HG02588 (cell line): ENCODE data around the gene COX4I1.

Experiments used
- ATAC-seq: cut with Tn5 transposase; IDR thresholded peaks from one replicate; pipeline ENCODE4 v1.9.1; 2021; ENCODE audit warnings: mild to moderate bottlenecking, moderate library complexity; ENCODE audit not compliant: unreplicated experiment

The COX4I1 gene

DNA sequence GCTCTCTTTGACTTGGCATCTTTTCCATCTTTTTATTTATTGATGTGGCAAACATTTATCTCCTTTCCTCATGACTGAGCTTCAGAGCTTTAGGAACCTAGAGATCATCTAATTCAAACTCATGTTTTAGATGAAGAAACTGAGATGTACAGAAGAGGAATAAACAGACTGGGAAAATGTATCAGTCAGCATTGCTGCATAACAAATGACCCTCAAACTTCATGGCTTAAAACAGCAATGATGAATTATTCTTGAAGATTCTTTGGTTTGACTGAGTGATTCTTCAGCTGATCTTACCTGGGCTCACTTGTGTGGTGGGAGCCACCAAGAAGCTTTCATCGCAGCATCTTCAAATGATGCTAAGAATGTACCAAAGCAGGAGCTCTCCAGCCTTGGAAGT is 55.4 kb downstream of the COX4I1 start:
- ATAC-seq, result no peak

DNA sequence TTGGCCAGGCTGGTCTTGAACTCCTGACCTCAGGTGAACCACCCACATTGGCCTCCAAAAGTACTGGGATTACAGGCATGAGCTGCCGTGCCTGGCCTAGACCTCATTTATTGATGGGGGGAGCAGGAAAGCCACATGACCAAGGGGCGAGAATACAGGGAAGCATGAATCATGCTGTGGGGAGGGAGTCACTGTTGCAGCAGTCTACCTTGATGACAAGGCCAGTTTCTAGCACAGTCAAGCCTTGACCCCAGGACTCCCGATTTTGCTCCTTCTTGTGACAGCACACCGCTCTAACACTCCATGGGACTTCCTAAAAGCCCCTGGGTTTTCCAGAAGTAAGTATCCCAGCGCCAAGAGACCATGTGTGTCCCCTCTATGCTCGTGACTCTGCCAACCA is 56.6 kb downstream of the COX4I1 start:
- ATAC-seq, result no peak

DNA sequence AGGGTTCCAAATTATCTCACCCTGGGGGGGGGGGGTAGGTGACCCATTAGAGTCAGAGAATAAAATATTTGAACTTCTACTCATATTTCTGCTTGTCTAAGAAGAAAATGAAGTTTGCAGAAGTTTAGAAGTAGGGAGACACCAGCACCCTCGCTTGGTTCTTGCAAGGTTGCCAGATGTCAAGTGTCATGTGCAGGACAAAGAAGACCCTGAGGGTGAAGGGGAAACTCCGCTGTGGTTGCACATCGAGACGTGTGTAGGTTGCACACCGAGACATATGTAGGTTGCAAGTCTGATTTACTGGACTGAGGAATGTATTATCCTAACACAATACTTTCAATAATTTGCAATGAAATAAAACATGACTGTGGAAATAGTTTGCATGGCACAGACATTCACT is 57.1 kb downstream of the COX4I1 start:
- no peak for ATAC-seq
